ENCODE results near the gene KLK2. TPM values are rescaled to one million over a fixed set of nuclear protein-coding genes. Genes with fewer than 3 reads are reported as not detected.

The KLK2 gene
- total and polyA plus RNA-seq, 7 donors: not detected

- Histone ChIP-seq H3K9me3 (no peaks in the 10 kb centered on the region), H3K4me3 (no peak overlapping the region), H3K27me3 (ENCODE audit: insufficient read depth in 3 of 3, low read length in 2 of 3) (peaks cover 4 to 63% (median 26%) of the 10 kb centered on the region in 3 donors), H3K36me3 (ENCODE audit: insufficient read depth in 1 of 2, low read depth in 1 of 2) (no peaks in the 10 kb centered on the region), H3K27ac (no peak overlapping the region), H3K4me1 (no peaks in the 10 kb centered on the region)
- 11 to 17% (median 14%) methylated on average over 21 of the region's 21 CpGs for WGBS, 3 donors
- TF ChIP-seq, protein P1, sequence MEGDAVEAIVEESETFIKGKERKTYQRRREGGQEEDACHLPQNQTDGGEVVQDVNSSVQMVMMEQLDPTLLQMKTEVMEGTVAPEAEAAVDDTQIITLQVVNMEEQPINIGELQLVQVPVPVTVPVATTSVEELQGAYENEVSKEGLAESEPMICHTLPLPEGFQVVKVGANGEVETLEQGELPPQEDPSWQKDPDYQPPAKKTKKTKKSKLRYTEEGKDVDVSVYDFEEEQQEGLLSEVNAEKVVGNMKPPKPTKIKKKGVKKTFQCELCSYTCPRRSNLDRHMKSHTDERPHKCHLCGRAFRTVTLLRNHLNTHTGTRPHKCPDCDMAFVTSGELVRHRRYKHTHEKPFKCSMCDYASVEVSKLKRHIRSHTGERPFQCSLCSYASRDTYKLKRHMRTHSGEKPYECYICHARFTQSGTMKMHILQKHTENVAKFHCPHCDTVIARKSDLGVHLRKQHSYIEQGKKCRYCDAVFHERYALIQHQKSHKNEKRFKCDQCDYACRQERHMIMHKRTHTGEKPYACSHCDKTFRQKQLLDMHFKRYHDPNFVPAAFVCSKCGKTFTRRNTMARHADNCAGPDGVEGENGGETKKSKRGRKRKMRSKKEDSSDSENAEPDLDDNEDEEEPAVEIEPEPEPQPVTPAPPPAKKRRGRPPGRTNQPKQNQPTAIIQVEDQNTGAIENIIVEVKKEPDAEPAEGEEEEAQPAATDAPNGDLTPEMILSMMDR (IDR thresholded peaks at IDR 0.05): no peak
- no peak for ATAC-seq
- intact Hi-C loops (cut with DNase I): no loop called here
- DNase-seq: no peak
These were observed 38.9 kb downstream of the KLK2 start for GRCh38 chr19:50912102-50912599.

DNA sequence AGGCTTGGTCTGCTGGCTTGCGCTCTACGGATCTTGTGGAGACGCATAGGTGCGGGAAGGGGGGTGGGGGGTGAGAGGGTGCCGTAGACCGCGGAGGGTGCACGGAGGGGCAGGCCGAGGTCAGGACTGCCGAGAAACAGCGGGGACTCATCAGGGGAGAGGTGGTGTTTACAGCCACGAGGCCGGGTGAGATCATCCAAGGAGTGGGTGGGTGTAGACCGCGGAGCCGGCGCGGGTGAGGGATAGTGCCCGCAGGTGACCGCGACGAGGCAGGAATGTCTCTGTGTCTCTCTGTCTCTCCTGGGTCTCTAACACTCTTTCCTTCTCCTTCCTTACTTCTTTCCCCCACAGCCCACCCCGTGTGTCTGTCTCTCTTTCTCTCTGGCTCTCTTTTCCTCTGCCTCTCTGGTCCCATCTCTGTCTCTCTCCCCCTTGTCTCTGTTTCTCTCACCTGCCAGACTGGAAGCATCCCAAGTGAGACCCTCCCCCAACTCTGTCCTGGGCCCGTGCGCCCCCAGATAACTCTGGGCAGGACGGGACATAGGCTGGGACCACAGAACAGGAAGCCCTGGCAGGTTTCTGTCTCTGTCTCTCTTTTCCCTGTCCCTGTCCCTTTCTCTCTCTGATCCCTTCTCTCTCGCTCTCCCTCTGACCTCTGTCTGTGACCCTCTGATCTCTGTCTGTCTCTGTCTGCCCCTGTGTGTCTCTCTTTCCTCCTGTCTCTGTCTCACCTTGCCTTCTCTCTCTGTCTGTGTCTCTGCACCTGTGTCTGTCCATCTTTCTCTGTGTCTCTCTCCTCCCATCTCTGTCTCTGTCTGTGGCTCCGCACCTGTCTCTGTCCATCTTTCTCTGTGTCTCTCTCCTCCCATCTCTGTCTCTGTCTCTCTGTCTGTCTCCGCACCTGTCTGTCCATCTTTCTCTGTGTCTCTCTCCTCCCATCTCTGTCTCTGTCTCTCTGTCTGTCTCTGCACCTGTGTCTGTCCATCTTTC lies 39.8 kb downstream of the KLK2 start:
- TF ChIP-seq, protein P1 (IDR thresholded peaks at IDR 0.05): no peak
- no peaks in the 10 kb centered on the region for H3K4me1 ChIP-seq
- peaks cover 4 to 54% (median 26%) of the 10 kb centered on the region in 3 donors for H3K27me3 ChIP-seq (ENCODE audit: insufficient read depth in 3 of 3, low read length in 2 of 3)
- intact Hi-C loops (cut with DNase I): no loop called here
- H3K27ac ChIP-seq: no peak overlapping the region
- no peaks in the 10 kb centered on the region for H3K9me3 ChIP-seq
- no peak for DNase-seq
- H3K4me3 ChIP-seq: no peak overlapping the region
- ATAC-seq: no peak
- 6 to 7% (median 7%) methylated on average over 23 to 29 of the region's 29 CpGs for WGBS, 3 donors
- no peaks in the 10 kb centered on the region for H3K36me3 ChIP-seq (ENCODE audit: insufficient read depth in 1 of 2, low read depth in 1 of 2)

- no peak overlapping the region for H3K27ac ChIP-seq
- no peaks in the 10 kb centered on the region for H3K9me3 ChIP-seq
- TF ChIP-seq, protein P1 (IDR thresholded peaks at IDR 0.05): no peak
- intact Hi-C loops (cut with DNase I): no loop called here
- H3K36me3 ChIP-seq (ENCODE audit: insufficient read depth in 1 of 2, low read depth in 1 of 2): no peaks in the 10 kb centered on the region
- WGBS, 3 donors: 69 to 75% (median 74%) methylated on average over 2 of the region's 2 CpGs
- ATAC-seq (no peak), DNase-seq (no peak)
- H3K4me1 ChIP-seq: no peaks in the 10 kb centered on the region
- no peak overlapping the region for H3K4me3 ChIP-seq
- peaks cover 4 to 26% (median 12%) of the 10 kb centered on the region in 3 donors for H3K27me3 ChIP-seq (ENCODE audit: insufficient read depth in 3 of 3, low read length in 2 of 3)
These were observed 42.8 kb downstream of the KLK2 start for GRCh38 chr19:50916069-50916468.

DNA sequence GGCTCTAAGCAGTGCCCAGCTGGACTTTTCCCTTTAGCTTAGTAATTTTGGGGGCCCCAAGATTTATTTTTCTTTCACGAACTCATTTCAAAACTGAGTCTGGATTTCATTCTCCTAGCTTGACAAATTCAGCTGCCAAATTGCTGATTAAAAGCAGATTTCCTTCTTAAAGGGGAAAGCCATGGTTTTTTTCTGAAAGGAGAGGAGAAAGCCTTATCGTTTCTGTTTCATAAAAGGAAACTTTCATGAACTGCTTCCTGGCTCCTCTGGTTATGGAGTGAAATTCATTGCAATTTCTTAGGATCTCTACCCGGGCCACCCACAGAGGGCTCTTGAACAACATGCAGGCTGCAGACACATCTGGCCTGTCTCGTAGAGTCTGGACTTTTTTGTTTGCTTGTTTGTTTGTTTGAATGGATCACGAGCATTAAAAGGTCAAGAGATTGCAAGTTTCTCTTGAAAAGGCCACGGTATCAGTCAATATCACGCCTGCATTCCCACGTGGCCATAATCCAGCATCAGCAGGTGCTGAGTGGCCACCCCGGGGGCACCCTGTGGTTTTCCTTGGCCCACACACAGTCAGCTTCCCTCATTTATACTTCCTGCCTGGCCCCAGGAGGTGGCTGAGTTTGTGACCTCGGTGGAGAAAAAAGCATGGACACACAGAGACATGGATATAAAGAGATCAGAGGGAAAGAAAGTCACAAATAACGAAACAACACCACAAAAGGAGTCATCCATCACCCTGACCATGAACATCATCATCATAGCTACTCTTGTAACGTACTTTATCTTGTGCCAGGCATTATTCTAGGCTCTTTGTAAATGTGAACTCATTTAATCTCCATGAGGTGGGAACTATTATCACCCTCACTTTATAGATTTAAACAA lies 48.4 kb downstream of the KLK2 start:
- peaks cover 0 to 2% (median 0%) of the 10 kb centered on the region in 3 donors for H3K27me3 ChIP-seq (ENCODE audit: insufficient read depth in 3 of 3, low read length in 2 of 3)
- WGBS, 3 donors: 2 to 5% (median 4%) methylated on average over 12 of the region's 12 CpGs
- intact Hi-C loops (cut with DNase I): loop anchor here in 1 of 2 donors (5.0 kb wide), 1 partner anchor 564 kb away; no protein-coding TSS in a partner anchor

More for the DNA sequence above, 48.4 kb downstream of the KLK2 start:
- no peaks in the 10 kb centered on the region for H3K36me3 ChIP-seq (ENCODE audit: insufficient read depth in 1 of 2, low read depth in 1 of 2)
- H3K4me1 ChIP-seq: no peaks in the 10 kb centered on the region
- H3K27ac ChIP-seq: no peak overlapping the region
- H3K9me3 ChIP-seq: no peaks in the 10 kb centered on the region
- ATAC-seq (no peak), DNase-seq (no peak)
- TF ChIP-seq, protein P1 (IDR thresholded peaks at IDR 0.05): no peak
- H3K4me3 ChIP-seq: no peak overlapping the region
